Neural progenitor cell (in vitro differentiated cells): ENCODE measurements around the gene STK39. TPM values are rescaled to one million over a fixed set of nuclear protein-coding genes. Genes with fewer than 3 reads are reported as not detected.

Source experiments
- DNase-seq: peaks from one replicate; pipeline ENCODE4 v3.0.0-alpha.2; 2016; ENCODE audit warnings: low spot score
- H2AFZ ChIP-seq: fragments of 200-600 bp; sonication (generic); replicated peaks from 2 replicates; pipeline ENCODE4 v1.6.1; 2016; ENCODE audit warnings: antibody characterized with exemption
- H3F3A ChIP-seq: fragments of 200-600 bp; sonication (generic); 2 replicates; pipeline ENCODE4 v1.6.1; 2016; ENCODE audit warnings: antibody characterized with exemption, low read depth
- H3K27ac ChIP-seq: fragments of 200-600 bp; sonication (generic); 2 replicates; pipeline ENCODE4 v1.5.1; 2016; ENCODE audit warnings: mild to moderate bottlenecking
- H3K27me3 ChIP-seq: fragments of 200-600 bp; sonication (generic); 2 replicates; pipeline ENCODE4 v1.6.1; 2016; ENCODE audit warnings: mild to moderate bottlenecking, moderate library complexity
- H3K36me3 ChIP-seq: fragments of 200-600 bp; sonication (generic); 2 replicates; pipeline ENCODE4 v1.5.1; 2016
- H3K4me1 ChIP-seq: fragments of 200-600 bp; sonication (generic); 2 replicates; pipeline ENCODE4 v1.6.1; 2016; ENCODE audit warnings: mixed run types
- H3K4me2 ChIP-seq: fragments of 200-600 bp; sonication (generic); 2 replicates; pipeline ENCODE4 v1.6.1; 2016
- H3K4me3 ChIP-seq: fragments of 200-600 bp; sonication (generic); 2 replicates; pipeline ENCODE4 v1.5.1; 2016
- H3K79me2 ChIP-seq: fragments of 200-600 bp; sonication (generic); 2 replicates; pipeline ENCODE4 v1.6.1; 2016; ENCODE audit warnings: low read depth
- H3K9ac ChIP-seq: fragments of 200-600 bp; sonication (generic); 2 replicates; pipeline ENCODE4 v1.6.1; 2016
- H3K9me3 ChIP-seq: fragments of 200-600 bp; sonication (generic); 2 replicates; pipeline ENCODE4 v1.5.1; 2016; ENCODE audit warnings: low read depth
- H4K20me1 ChIP-seq: fragments of 200-600 bp; sonication (generic); 2 replicates; pipeline ENCODE4 v1.6.1; 2016; ENCODE audit warnings: low read depth
- H3K27ac Mint-ChIP-seq: 3 replicates; pipeline ENCODE4 v1.8.0; 2021; ENCODE audit warnings: mixed read lengths
- H3K27me3 Mint-ChIP-seq: 2 replicates; pipeline ENCODE4 v1.8.0; 2022; ENCODE audit warnings: low read depth, mild to moderate bottlenecking, inconsistent platforms, moderate library complexity, mixed read lengths; ENCODE audit not compliant: insufficient read depth
- H3K36me3 Mint-ChIP-seq: 3 replicates; pipeline ENCODE4 v1.8.0; 2021; ENCODE audit warnings: mixed read lengths
- H3K4me1 Mint-ChIP-seq: 3 replicates; pipeline ENCODE4 v1.8.0; 2021; ENCODE audit warnings: mixed read lengths
- H3K4me3 Mint-ChIP-seq: 3 replicates; pipeline ENCODE4 v1.8.0; 2021; ENCODE audit warnings: mild to moderate bottlenecking, moderate library complexity, mixed read lengths
- H3K9me3 Mint-ChIP-seq: 3 replicates; pipeline ENCODE4 v1.8.0; 2020; ENCODE audit warnings: mixed read lengths
- EZH2 ChIP-seq: fragments of 200-600 bp; sonication (generic); IDR thresholded peaks from 2 replicates; pipeline ENCODE4 v1.6.1; 2017; ENCODE audit warnings: antibody characterized with exemption, mild to moderate bottlenecking, moderate library complexity
- EZH2phosphoT487 ChIP-seq: fragments of 200-600 bp; sonication (generic); IDR thresholded peaks from 2 replicates; pipeline ENCODE4 v1.6.1; 2017; ENCODE audit warnings: antibody characterized with exemption
- total RNA-seq: library from RNA; depleted of rRNA; stranded (reverse); fragments of >200 nt; gene quantifications from 2 replicates; pipeline ENCODE4 v1.2.3, GENCODE V29; 2015; ENCODE audit warnings: low replicate concordance
- TF ChIP-seq, protein P1 (sequence below): fragments of 200-600 bp; sonication (generic); IDR thresholded peaks from 2 replicates; pipeline ENCODE4 v1.5.1; 2017; ENCODE audit warnings: antibody characterized with exemption, mild to moderate bottlenecking

Gene STK39
- total RNA-seq, 1 donor from 2014 or later: 23.8 TPM

DNA sequence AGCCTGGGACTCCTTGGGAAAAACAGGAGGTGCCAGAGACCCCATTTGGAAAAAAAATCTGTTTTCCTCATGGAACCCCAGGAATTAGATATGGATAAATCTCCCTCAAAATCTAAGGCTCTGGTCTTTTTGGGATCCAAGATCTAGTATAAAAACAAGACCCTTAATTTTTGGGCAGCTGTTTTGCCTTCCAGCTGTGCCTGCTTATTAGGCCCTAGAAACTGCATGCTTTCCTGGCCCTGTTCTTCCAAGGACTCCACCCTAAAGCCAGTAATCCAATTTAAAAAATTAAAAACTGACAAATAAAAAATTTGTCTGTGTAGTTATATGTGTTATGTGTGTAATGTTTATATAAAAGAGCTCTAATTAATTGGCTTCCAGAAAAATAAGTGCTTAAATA, 274.6 kb downstream of the STK39 start:
- Histone ChIP-seq H4K20me1 (no peaks in the 10 kb centered on the region), H3K27me3 (no peaks in the 10 kb centered on the region), H3K4me1 (peaks cover 4% of the 10 kb centered on the region), H2AFZ (no peak overlapping the region), H3K9ac (no peak overlapping the region), H3F3A (no peaks in the 10 kb centered on the region), H3K36me3 (peaks cover 17% of the 10 kb centered on the region), H3K27ac (no peak overlapping the region), H3K4me3 (no peak overlapping the region), H3K9me3 (peaks cover 36% of the 10 kb centered on the region), H3K79me2 (no peaks in the 10 kb centered on the region), H3K4me2 (no peak overlapping the region)
- TF ChIP-seq EZH2 (no peak), EZH2phosphoT487 (no peak)
- TF ChIP-seq, protein P1, sequence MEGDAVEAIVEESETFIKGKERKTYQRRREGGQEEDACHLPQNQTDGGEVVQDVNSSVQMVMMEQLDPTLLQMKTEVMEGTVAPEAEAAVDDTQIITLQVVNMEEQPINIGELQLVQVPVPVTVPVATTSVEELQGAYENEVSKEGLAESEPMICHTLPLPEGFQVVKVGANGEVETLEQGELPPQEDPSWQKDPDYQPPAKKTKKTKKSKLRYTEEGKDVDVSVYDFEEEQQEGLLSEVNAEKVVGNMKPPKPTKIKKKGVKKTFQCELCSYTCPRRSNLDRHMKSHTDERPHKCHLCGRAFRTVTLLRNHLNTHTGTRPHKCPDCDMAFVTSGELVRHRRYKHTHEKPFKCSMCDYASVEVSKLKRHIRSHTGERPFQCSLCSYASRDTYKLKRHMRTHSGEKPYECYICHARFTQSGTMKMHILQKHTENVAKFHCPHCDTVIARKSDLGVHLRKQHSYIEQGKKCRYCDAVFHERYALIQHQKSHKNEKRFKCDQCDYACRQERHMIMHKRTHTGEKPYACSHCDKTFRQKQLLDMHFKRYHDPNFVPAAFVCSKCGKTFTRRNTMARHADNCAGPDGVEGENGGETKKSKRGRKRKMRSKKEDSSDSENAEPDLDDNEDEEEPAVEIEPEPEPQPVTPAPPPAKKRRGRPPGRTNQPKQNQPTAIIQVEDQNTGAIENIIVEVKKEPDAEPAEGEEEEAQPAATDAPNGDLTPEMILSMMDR: no peak
- no peaks in the 10 kb centered on the region for H3K4me1 Mint-ChIP-seq
- H3K4me3 Mint-ChIP-seq: no peak overlapping the region
- H3K9me3 Mint-ChIP-seq: peaks cover 38% of the 10 kb centered on the region
- H3K27ac Mint-ChIP-seq: no peak overlapping the region
- peaks cover 42% of the 10 kb centered on the region for H3K36me3 Mint-ChIP-seq
- H3K27me3 Mint-ChIP-seq: peaks cover 4% of the 10 kb centered on the region
- DNase-seq: no peak

DNA sequence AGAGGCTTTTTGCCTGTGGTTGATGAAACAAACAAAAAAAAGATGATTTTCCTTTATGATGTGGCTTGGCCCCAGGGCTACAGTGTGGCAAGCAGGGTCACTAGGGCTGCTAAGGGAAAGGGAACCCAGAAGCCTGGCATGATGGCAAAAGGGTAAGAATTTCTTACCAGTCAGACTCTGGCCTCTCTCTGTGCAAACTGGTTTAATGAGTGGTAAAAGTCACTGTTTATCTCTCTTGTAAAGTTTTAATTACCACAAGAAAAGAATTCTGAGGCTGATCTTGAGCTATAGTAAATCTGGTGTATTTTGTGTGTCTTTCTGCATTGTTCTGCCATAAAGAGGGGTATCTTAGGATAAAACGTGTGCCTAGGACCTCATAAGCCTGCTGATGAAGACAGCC, 275.4 kb downstream of the STK39 start:
- Histone ChIP-seq H3F3A (no peaks in the 10 kb centered on the region), H3K27ac (no peak overlapping the region), H3K4me2 (no peak overlapping the region), H3K4me1 (peaks cover 3% of the 10 kb centered on the region), H2AFZ (no peak overlapping the region), H3K9me3 (peaks cover 36% of the 10 kb centered on the region), H3K9ac (no peak overlapping the region), H3K79me2 (no peaks in the 10 kb centered on the region), H3K36me3 (peaks cover 17% of the 10 kb centered on the region), H3K4me3 (no peak overlapping the region), H3K27me3 (no peaks in the 10 kb centered on the region), H4K20me1 (no peaks in the 10 kb centered on the region)
- H3K9me3 Mint-ChIP-seq: peaks cover 35% of the 10 kb centered on the region
- TF ChIP-seq EZH2: no peak
- no peak for TF ChIP-seq EZH2phosphoT487
- TF ChIP-seq, protein P1: no peak
- no peak for DNase-seq
- H3K4me3 Mint-ChIP-seq: no peak overlapping the region
- peaks cover 4% of the 10 kb centered on the region for H3K27me3 Mint-ChIP-seq
- H3K4me1 Mint-ChIP-seq: no peaks in the 10 kb centered on the region
- H3K36me3 Mint-ChIP-seq: peaks cover 37% of the 10 kb centered on the region
- H3K27ac Mint-ChIP-seq: no peak overlapping the region

DNA sequence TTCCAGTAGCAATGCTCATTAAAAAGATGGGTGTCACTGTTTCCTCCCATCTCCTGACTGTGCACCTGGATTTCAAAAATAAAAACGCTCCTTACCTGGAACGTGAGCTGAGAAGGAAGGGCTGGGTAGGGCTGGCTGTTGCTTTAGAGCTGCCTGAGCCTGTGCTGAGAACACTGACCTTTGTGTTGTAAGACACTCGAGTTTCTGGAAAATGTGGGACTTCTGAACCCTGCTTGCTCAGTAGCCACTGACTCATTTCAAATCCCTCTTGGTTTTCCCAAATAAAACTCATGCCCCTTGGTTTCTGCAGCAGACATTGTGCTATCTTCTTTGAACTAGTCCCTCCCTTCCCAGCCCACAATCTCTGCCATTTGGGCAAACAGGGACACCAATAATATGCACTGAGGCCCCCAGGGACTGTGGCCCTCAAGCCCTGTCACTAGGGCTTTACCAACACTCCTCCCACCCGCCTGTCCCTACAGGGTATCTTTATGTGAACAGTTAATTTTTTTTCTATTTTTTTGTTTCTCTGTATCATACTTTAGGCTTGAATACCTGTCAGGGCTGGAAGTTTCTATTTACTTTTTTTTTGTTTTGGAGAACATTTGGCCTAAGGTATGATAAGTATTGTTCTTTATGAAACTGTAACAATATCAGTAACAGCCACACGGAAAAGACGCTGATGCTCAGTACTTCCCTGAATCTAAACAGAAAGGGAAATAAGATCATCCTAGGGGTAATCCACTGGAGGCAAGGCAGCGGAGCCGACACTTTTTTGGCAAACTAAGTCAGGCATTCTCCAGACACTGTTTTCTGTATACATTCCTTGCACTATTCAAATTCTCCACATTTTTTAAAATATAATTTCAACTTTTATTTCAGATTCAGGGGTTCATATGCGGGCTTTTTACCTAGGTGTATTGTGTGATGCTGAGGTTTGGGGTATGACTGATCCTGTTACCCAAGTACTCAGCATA, 280.2 kb downstream of the STK39 start:
- Mint-ChIP-seq H3K27me3 (peaks cover 2% of the 10 kb centered on the region), H3K9me3 (peaks cover 16% of the 10 kb centered on the region), H3K4me3 (no peak overlapping the region), H3K36me3 (peaks cover 25% of the 10 kb centered on the region), H3K27ac (no peak overlapping the region), H3K4me1 (peaks cover 5% of the 10 kb centered on the region)
- no peak overlapping the region for H3K4me2 ChIP-seq
- no peak overlapping the region for H2AFZ ChIP-seq
- no peaks in the 10 kb centered on the region for H4K20me1 ChIP-seq
- H3K36me3 ChIP-seq: peaks cover 9% of the 10 kb centered on the region
- no peaks in the 10 kb centered on the region for H3K27me3 ChIP-seq
- H3K9me3 ChIP-seq: peaks cover 15% of the 10 kb centered on the region
- H3F3A ChIP-seq: peaks cover 8% of the 10 kb centered on the region
- H3K27ac ChIP-seq: no peak overlapping the region
- H3K79me2 ChIP-seq: no peaks in the 10 kb centered on the region
- no peak for DNase-seq
- TF ChIP-seq EZH2: no peak
- TF ChIP-seq EZH2phosphoT487: no peak
- TF ChIP-seq, protein P1: no peak
- no peak overlapping the region for H3K4me3 ChIP-seq
- no peak overlapping the region for H3K9ac ChIP-seq
- peaks cover 19% of the 10 kb centered on the region for H3K4me1 ChIP-seq
